Activated CD4-positive, alpha-beta T cell treated with anti-CD3 and anti-CD28 coated beads, Interleukin-2, amount 50 U/mL, for 48 hours (primary cell): ENCODE measurements around the gene NR2C2.
A peak's percentile ranks its signal among the peaks of the same experiment; 100 is the strongest.

Source experiments
- DNase-seq, 2 experiments: peaks; one replicate each; pipeline ENCODE4 v3.0.0-alpha.2; 2020

NR2C2 gene

GRCh38 chr3:15032650-15033049 is 85.3 kb downstream of the NR2C2 start:
- DNase-seq: no peak

- DNase-seq: no peak
These were observed 85.7 kb downstream of the NR2C2 start for GRCh38 chr3:15033103-15033502.

- DNase-seq: no peak
These were observed 90.9 kb downstream of the NR2C2 start for GRCh38 chr3:15038306-15038705.

GRCh38 chr3:15040844-15041243 is 93.5 kb downstream of the NR2C2 start:
- DNase-seq: no peak

GRCh38 chr3:15041950-15042349 is 94.6 kb downstream of the NR2C2 start:
- no peak for DNase-seq

GRCh38 chr3:15042936-15043335 is 95.6 kb downstream of the NR2C2 start:
- DNase-seq: no peak

GRCh38 chr3:15043408-15044171 is 96.2 kb downstream of the NR2C2 start:
- no peak for DNase-seq

- no peak for DNase-seq
These were observed 96.9 kb downstream of the NR2C2 start for GRCh38 chr3:15044326-15044725.

- DNase-seq: no peak
These were observed 98.3 kb downstream of the NR2C2 start for GRCh38 chr3:15045667-15046066.

GRCh38 chr3:15049584-15049983 is 102.2 kb downstream of the NR2C2 start:
- DNase-seq: no peak

- no peak for DNase-seq
These were observed 103.2 kb downstream of the NR2C2 start for GRCh38 chr3:15050405-15051092.

- peak; percentile 46 to 58 for DNase-seq
These were observed 104.1 kb downstream of the NR2C2 start for GRCh38 chr3:15051531-15051930.

- no peak for DNase-seq
These were observed 105.2 kb downstream of the NR2C2 start for GRCh38 chr3:15052335-15053242.

- no peak for DNase-seq
These were observed 106.2 kb downstream of the NR2C2 start for GRCh38 chr3:15053541-15053940.

- peak; percentile 67 to 77 for DNase-seq
These were observed 107.7 kb downstream of the NR2C2 start for GRCh38 chr3:15055019-15055557.

GRCh38 chr3:15056676-15057404 is 109.5 kb downstream of the NR2C2 start:
- DNase-seq: no peak

GRCh38 chr3:15060029-15060428 is 112.6 kb downstream of the NR2C2 start:
- no peak for DNase-seq

- DNase-seq: no peak
These were observed 115.9 kb downstream of the NR2C2 start for GRCh38 chr3:15063238-15063637.

- DNase-seq: peak in 1 of 2 experiments; percentile 5
These were observed 116.4 kb downstream of the NR2C2 start for GRCh38 chr3:15063656-15064286.

GRCh38 chr3:15064299-15064834 is 117.0 kb downstream of the NR2C2 start:
- peak; percentile 32 to 44 for DNase-seq

- peak; percentile 88 to 89 for DNase-seq
These were observed 117.6 kb downstream of the NR2C2 start, which contains the start of gene MRPS25 for GRCh38 chr3:15064835-15065549. Gene MRPS25, minus strand, starts transcription at chr3:15065315. Its CDS starts 121 bp downstream, at chr3:15065194.
